ENCODE data around the gene ZNF547. TPM values are rescaled to one million over a fixed set of nuclear protein-coding genes. Genes with fewer than 3 reads are reported as not detected.

The ZNF547 gene
- total RNA-seq, 1 donor from 2014 or later, result 7.9 TPM

Other genes with a start within 250 kb of the ZNF547 start
- not detected for gene USP29, start 243.6 kb upstream of the ZNF547 start, total RNA-seq
- not detected for gene ZIM3, start 218.3 kb upstream of the ZNF547 start, total RNA-seq
- not detected for gene DUXA, start 196.1 kb upstream of the ZNF547 start, total RNA-seq
- 23.8 TPM for gene ZNF264, start 172.1 kb upstream of the ZNF547 start, total RNA-seq
- 0.98 TPM for gene AURKC, start 132.5 kb upstream of the ZNF547 start, total RNA-seq
- gene ZNF805, start 122.9 kb upstream of the ZNF547 start, total RNA-seq, result 21.9 TPM
- 136 TPM for gene ZNF460, start 83.1 kb upstream of the ZNF547 start, total RNA-seq
- 24.3 TPM for gene ZNF543, start 43.1 kb upstream of the ZNF547 start, total RNA-seq
- gene ZNF304, start 12.3 kb upstream of the ZNF547 start, total RNA-seq, result 17.9 TPM
- gene TRAPPC2B, start within 50 bp of the ZNF547 start, total RNA-seq, result 17.0 TPM
- 36.4 TPM for gene ZNF548, start 26.3 kb downstream of the ZNF547 start, total RNA-seq
- 27.3 TPM for gene ZNF17, start 47.6 kb downstream of the ZNF547 start, total RNA-seq
- 28.8 TPM for gene ZNF749, start 71.8 kb downstream of the ZNF547 start, total RNA-seq
- 2.7 TPM for gene VN1R1, start 93.6 kb downstream of the ZNF547 start, total RNA-seq
- gene ZNF772, start 114.0 kb downstream of the ZNF547 start, total RNA-seq, result 44.0 TPM
- gene ZNF419, start 124.2 kb downstream of the ZNF547 start, total RNA-seq, result 19.9 TPM
- 17.0 TPM for gene ZNF773, start 136.4 kb downstream of the ZNF547 start, total RNA-seq
- 17.7 TPM for gene ZNF549, start 163.8 kb downstream of the ZNF547 start, total RNA-seq
- gene ZNF550, start 196.3 kb downstream of the ZNF547 start, total RNA-seq, result 10.1 TPM
- gene ZNF416, start 215.4 kb downstream of the ZNF547 start, total RNA-seq, result 7.4 TPM
- gene ZIK1, start 220.6 kb downstream of the ZNF547 start, total RNA-seq, result 22.1 TPM
- 3.9 TPM for gene ZNF530, start 236.3 kb downstream of the ZNF547 start, total RNA-seq

Data from temporal lobe (tissue), 1 donor.